Epidermal melanocyte (primary cell): Measurements from ENCODE around the gene SSR4.
A peak's percentile ranks its signal among the peaks of the same experiment; 100 is the strongest.

Experiments used
- DNase-seq: peaks from one replicate; pipeline ENCODE4 v3.0.0; 2011; ENCODE audit warnings: low spot score; ENCODE audit not compliant: insufficient read length

The SSR4 gene

GRCh38 chrX:153780678-153781427, 13.6 kb upstream of the SSR4 start, which contains the start of gene SRPK3:
Gene SRPK3 (plus strand): TSS chrX:153781041. CDS start chrX:153781087, 46 bp downstream.
- no peak for DNase-seq

DNA sequence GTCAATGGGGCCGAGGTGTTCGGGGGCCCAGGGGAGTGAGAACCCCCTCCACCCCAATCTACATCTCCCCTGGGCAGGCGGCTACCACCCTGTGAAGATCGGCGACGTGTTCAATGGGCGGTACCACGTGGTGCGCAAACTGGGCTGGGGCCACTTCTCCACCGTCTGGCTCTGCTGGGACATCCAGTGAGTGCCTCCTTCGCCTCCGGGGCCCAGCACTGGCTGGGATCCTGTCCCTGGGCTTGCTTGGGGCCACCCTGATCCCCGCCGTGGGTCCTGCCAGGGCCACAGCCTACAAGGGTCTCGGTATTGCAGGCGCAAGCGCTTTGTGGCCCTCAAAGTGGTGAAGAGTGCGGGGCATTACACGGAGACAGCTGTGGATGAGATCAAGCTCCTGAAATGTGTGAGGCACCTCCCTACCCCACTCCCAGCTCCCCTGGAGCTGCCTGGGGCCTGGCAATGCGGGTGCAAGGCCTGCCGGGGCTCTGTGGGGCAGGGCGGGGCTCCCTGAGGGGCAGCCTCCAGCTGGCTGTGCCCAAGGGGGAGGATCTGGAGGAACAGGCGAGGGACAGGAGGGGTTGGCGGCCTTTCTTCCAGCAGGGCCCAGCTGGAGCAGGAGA, 12.9 kb upstream of the SSR4 start:
- DNase-seq: no peak

GRCh38 chrX:153782313-153782712, 12.2 kb upstream of the SSR4 start:
- DNase-seq: no peak

- DNase-seq: no peak
These were observed 11.6 kb upstream of the SSR4 start for GRCh38 chrX:153782871-153783270.

DNA sequence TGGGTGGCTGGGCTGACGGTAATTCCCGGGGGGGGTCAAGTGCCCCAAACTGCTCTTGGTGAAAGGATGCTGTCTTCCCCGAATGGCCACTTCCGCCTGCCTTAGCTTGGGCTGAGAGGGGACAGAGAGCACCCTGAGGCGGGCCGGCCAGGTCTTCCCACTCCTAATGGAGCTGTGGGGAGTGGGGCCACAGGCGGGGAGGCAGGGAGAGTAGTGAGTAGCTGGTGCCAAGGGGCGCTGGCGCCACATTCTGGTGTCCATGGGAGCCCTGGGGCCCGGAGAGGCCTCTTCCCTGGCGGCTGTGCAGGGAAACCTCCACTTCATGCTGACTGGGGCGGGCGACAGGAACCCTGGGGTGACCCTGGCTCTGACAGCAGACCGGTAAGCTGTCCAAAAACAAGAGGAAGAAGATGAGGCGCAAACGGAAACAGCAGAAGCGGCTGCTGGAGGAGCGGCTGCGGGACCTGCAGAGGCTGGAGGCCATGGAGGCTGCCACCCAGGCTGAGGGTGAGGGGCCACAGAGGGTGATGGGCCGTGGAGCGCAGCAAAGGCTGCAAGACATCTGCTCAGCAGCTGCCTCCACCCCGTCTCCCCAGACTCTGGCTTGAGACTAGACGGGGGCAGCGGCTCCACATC, 11.0 kb upstream of the SSR4 start:
- no peak for DNase-seq

- no peak for DNase-seq
These were observed 10.0 kb upstream of the SSR4 start for GRCh38 chrX:153784325-153784967.

DNA sequence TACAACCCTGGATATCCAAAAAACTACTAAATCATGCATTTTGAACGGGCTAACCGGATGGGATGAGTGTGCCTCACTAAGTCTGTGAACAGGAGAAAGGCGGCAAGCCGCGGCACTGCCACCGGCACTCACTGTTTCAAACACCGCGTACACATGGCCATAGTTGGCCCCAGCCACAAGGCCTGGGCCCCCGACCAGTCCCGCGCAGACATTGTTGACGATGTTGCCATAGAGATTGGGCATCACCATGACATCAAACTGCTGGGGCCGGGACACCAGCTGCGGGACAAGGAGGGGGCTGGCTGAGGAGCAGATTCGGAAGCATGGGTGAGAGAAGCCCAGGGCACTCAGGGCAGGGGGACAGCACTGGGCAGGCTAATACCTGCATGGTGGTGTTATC, 7.8 kb upstream of the SSR4 start:
- no peak for DNase-seq

DNA sequence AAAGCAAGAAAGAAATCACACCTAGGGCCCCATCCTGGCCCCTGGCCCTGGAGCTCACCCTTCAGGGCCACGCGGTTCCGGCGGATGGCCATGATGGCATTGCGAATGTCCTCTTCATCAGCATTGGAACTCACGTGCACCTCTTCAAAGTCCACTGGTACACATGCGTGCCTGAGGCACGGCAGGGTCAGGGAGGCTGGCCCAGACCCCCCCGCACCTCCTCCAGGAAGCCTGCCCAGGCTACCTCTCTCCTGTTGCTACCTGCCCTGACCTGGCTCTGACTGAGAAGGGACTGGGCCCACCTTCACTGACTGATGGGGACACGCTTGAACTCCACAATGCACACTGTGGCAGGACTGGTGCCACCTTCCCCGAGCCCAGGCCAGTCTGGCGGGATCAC, 4.8 kb upstream of the SSR4 start:
- no peak for DNase-seq

DNA sequence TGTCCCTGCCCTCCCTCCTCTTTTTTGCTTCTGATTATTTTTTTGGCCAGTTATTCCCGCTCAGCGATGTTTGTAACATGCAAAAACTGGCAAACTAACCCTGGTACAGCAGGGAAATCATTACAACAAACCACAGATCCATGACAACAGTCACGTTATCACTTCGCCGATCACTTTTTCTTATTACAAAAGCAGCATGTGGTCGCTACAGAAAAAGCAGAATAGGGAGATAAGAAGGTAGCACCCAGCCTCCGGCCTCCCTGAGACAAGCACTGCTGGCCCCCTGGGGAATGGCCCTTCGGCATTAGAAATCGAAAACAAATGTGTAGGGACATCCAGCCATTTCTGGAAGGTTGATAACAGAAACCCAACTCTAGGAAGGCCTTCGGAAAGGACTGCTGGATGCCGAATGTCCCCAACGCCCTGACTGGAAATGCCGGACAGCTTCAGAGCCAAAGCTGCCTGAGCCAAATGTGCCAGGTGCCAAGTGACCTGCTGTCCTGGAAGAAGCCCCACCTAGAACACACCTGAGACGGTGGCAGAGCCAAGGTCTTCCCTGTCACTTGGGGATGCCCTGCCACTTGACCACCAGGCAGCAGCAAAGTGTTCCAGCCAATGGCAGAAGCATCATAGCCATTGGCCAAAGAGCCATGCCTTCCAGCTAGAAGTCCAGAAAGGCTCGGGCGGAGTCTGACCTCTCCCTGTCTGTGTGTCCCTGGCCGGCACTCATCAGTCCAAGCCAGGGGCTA, 3.2 kb upstream of the SSR4 start:
- no peak for DNase-seq

DNA sequence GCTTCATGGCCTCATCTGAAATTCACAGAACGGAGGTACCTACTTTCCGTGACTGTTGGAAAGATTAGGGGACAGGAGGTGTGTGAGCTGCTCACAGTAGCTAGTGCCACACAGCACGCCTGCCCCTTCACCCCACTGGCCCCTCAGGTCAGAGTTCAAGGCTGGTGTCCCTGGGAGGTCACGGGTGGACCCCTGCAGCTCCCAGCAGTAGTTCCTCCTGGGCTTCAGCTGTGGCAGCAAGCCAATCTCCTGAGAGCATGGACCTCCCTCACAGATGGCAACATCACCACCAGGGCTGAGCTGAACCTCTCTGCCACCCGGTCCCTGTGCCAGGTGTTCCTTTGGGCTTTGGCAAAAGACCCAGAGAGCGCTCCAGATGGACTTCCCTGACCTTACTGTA, 2.1 kb upstream of the SSR4 start:
- no peak for DNase-seq

DNA sequence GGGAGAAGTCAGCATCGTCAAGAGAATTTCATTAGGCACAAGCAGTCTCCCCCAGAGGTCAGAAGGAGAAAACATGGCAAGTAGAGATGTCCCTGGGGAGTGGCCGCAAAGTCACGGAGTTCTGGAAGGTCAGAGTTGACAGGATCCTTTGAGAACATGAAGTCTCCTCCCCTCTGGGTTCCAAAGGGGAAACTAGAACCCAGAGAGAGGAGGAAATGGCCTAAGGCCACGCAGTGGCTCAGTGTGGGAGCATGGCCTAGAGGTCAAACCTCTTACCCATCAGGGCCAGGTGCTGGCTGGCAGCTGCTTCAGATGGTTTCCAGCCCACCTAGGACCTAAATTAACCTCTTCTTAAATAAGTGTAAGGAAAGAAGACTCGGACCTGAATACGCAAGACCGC, 1.2 kb upstream of the SSR4 start:
- DNase-seq: no peak

DNA sequence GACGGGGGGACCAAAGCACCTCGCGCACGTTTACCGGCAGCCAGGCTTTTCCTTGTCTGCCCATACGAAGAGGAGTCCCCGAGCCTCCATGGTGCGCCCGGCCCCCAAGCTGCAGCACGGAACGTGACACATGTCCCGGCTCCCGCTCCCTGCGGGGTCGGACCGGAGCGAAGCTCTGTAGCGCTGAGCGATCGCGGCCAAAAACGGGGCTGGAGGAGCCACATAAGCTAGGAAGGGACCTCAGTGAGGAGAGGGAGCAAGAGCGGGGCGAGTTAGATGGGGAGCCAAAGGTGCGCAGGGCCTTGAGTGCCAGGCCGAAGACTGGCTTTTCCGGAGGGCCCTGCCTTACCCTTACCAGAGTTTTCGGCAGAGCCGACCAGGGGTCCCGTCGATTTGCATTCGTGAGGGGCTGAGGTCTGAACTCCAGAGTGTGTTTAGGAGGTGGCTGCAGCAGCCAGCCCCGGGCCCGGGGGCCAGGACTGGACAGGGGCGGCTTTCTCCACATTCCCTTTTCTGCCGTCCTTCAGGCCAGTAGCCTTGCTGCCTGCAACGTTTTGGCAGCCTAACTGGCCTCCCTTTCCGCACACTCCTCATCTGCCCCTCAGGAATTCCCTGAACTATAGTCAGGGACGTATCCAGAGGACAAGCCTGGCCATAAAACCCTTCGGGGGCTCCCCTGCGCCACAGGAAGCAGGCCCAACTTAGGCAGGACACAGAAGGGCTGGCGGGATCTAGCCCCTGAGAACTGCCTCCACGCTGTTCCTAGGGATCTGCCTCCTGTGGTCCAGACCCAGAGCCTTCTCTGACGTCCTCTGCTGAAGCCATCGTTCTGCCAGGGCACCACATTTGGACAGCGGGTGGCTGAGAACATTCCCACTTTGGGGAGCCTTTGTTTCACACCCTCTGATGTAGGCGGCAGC, 689 bp downstream of the SSR4 start:
- DNase-seq: no peak

- no peak for DNase-seq
These were observed 3.0 kb downstream of the SSR4 start for GRCh38 chrX:153797415-153798015.

- no peak for DNase-seq
These were observed 4.9 kb downstream of the SSR4 start for GRCh38 chrX:153799326-153799725.

DNA sequence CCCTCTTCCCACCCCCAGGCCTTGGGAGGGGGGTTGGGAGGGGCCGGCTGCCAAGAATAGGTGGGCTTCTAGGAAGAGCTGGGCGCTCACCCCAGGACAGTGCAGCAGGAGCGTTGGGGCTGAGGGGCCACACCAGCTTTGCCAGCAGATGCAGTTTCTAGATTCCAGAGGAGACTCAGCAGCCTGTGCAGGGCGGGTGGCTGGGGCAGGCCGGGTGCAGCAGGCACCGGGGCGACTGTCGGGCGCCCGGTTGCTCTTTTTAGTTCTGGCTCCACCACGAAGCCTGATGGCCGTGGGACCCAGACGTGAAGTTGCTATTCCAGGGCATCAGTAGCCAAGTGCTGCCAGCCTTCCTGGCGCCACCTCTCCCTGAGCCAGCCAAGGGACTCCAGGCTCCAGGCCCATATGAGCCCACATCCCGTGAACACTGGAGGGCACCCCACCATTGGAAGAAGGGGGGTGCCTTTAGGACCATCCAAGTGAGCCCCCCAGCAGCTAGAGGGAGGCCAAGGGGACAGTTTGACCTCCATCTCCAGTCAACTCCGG, 5.8 kb downstream of the SSR4 start:
- DNase-seq: no peak

- DNase-seq: no peak
These were observed 6.3 kb downstream of the SSR4 start for GRCh38 chrX:153800746-153801145.

DNA sequence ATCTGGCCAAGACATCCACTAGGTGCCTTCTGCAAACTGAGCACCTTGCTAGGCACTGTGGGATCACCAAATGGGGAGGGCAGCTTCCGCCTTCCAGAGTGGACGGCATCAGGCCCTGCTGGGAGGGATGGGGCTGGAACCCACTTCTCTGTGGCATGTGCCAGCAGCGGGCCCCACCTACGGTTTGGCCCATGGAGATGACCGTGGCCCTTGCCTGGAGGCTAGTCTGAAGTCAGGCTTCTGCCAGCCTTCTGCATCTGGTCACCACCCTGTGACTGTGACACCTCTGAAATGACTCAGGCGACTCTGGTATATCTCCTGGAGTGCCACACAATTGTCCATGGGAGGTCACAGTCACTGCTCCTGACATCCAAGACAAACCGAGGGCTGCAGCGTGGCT, 7.2 kb downstream of the SSR4 start:
- no peak for DNase-seq

DNA sequence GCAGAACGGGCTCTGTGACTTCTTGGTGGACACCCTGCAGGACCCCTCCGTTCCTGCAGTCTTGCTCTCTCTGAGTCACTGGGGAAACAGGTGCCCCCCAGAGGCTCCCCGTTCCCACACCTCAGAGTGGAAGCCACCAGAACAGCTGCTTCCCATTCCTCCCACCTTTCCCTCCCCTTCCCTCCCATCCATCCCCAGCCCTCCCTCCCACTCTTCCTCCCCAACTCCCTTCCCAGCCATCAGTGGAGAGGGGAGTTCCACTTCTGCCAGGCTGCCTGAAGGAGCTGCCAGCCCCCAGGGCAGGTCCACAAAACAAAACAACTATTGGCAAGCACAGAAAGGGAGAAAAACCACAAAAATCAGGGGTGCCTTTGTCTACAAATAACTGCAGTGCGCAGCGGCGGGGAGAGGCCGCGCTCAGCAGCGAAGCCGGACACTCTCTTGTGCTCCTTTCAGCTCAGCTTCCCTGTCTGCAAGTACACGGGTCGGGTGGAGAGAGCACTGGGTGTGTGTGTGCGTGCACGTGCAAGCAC, 8.1 kb downstream of the SSR4 start:
- DNase-seq: peak; percentile 45
